Neural progenitor cell (in vitro differentiated cells): ENCODE measurements around the gene CLEC2A. TPM values are rescaled to one million over a fixed set of nuclear protein-coding genes. Genes with fewer than 3 reads are reported as not detected.

Source experiments
- DNase-seq: peaks from one replicate; pipeline ENCODE4 v3.0.0-alpha.2; 2016; ENCODE audit warnings: low spot score
- H2AFZ ChIP-seq: fragments of 200-600 bp; sonication (generic); replicated peaks from 2 replicates; pipeline ENCODE4 v1.6.1; 2016; ENCODE audit warnings: antibody characterized with exemption
- H3F3A ChIP-seq: fragments of 200-600 bp; sonication (generic); 2 replicates; pipeline ENCODE4 v1.6.1; 2016; ENCODE audit warnings: antibody characterized with exemption, low read depth
- H3K27ac ChIP-seq: fragments of 200-600 bp; sonication (generic); 2 replicates; pipeline ENCODE4 v1.5.1; 2016; ENCODE audit warnings: mild to moderate bottlenecking
- H3K27me3 ChIP-seq: fragments of 200-600 bp; sonication (generic); 2 replicates; pipeline ENCODE4 v1.6.1; 2016; ENCODE audit warnings: mild to moderate bottlenecking, moderate library complexity
- H3K36me3 ChIP-seq: fragments of 200-600 bp; sonication (generic); 2 replicates; pipeline ENCODE4 v1.5.1; 2016
- H3K4me1 ChIP-seq: fragments of 200-600 bp; sonication (generic); 2 replicates; pipeline ENCODE4 v1.6.1; 2016; ENCODE audit warnings: mixed run types
- H3K4me2 ChIP-seq: fragments of 200-600 bp; sonication (generic); 2 replicates; pipeline ENCODE4 v1.6.1; 2016
- H3K4me3 ChIP-seq: fragments of 200-600 bp; sonication (generic); 2 replicates; pipeline ENCODE4 v1.5.1; 2016
- H3K79me2 ChIP-seq: fragments of 200-600 bp; sonication (generic); 2 replicates; pipeline ENCODE4 v1.6.1; 2016; ENCODE audit warnings: low read depth
- H3K9ac ChIP-seq: fragments of 200-600 bp; sonication (generic); 2 replicates; pipeline ENCODE4 v1.6.1; 2016
- H3K9me3 ChIP-seq: fragments of 200-600 bp; sonication (generic); 2 replicates; pipeline ENCODE4 v1.5.1; 2016; ENCODE audit warnings: low read depth
- H4K20me1 ChIP-seq: fragments of 200-600 bp; sonication (generic); 2 replicates; pipeline ENCODE4 v1.6.1; 2016; ENCODE audit warnings: low read depth
- H3K27ac Mint-ChIP-seq: 3 replicates; pipeline ENCODE4 v1.8.0; 2021; ENCODE audit warnings: mixed read lengths
- H3K27me3 Mint-ChIP-seq: 2 replicates; pipeline ENCODE4 v1.8.0; 2022; ENCODE audit warnings: low read depth, mild to moderate bottlenecking, inconsistent platforms, moderate library complexity, mixed read lengths; ENCODE audit not compliant: insufficient read depth
- H3K36me3 Mint-ChIP-seq: 3 replicates; pipeline ENCODE4 v1.8.0; 2021; ENCODE audit warnings: mixed read lengths
- H3K4me1 Mint-ChIP-seq: 3 replicates; pipeline ENCODE4 v1.8.0; 2021; ENCODE audit warnings: mixed read lengths
- H3K4me3 Mint-ChIP-seq: 3 replicates; pipeline ENCODE4 v1.8.0; 2021; ENCODE audit warnings: mild to moderate bottlenecking, moderate library complexity, mixed read lengths
- H3K9me3 Mint-ChIP-seq: 3 replicates; pipeline ENCODE4 v1.8.0; 2020; ENCODE audit warnings: mixed read lengths
- EZH2 ChIP-seq: fragments of 200-600 bp; sonication (generic); IDR thresholded peaks from 2 replicates; pipeline ENCODE4 v1.6.1; 2017; ENCODE audit warnings: antibody characterized with exemption, mild to moderate bottlenecking, moderate library complexity
- EZH2phosphoT487 ChIP-seq: fragments of 200-600 bp; sonication (generic); IDR thresholded peaks from 2 replicates; pipeline ENCODE4 v1.6.1; 2017; ENCODE audit warnings: antibody characterized with exemption
- total RNA-seq: library from RNA; depleted of rRNA; stranded (reverse); fragments of >200 nt; gene quantifications from 2 replicates; pipeline ENCODE4 v1.2.3, GENCODE V29; 2015; ENCODE audit warnings: low replicate concordance
- TF ChIP-seq, protein P1 (sequence below): fragments of 200-600 bp; sonication (generic); IDR thresholded peaks from 2 replicates; pipeline ENCODE4 v1.5.1; 2017; ENCODE audit warnings: antibody characterized with exemption, mild to moderate bottlenecking

CLEC2A gene
- total RNA-seq, 1 donor from 2014 or later, result not detected

DNA sequence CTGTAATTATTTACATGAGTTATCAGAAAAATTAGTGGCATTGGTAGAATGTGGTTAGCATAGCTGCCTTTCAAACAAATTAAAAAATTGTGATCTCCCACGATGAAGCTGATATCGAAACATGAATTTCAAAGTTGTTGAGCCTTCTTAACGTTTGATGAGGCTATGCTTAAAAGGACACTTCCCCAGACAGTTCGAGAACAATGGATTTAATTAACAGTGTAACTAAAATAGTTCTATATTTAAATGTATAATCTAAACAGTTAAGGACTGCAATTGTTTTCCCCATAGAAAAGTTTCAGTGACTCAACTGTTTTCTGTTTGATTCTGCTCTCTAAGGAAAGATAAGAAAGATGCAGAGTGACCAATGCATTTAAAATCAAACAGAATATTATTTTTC, 64.6 kb downstream of the CLEC2A start:
- Histone ChIP-seq H3K27me3 (no peaks in the 10 kb centered on the region), H3K9ac (no peak overlapping the region), H3K27ac (no peak overlapping the region), H3K4me1 (peaks cover 29% of the 10 kb centered on the region), H2AFZ (no peak overlapping the region), H4K20me1 (no peaks in the 10 kb centered on the region), H3K36me3 (no peaks in the 10 kb centered on the region), H3K9me3 (no peaks in the 10 kb centered on the region), H3F3A (peaks cover 8% of the 10 kb centered on the region), H3K4me3 (no peak overlapping the region), H3K79me2 (no peaks in the 10 kb centered on the region), H3K4me2 (no peak overlapping the region)
- DNase-seq, result no peak
- TF ChIP-seq, protein P1, sequence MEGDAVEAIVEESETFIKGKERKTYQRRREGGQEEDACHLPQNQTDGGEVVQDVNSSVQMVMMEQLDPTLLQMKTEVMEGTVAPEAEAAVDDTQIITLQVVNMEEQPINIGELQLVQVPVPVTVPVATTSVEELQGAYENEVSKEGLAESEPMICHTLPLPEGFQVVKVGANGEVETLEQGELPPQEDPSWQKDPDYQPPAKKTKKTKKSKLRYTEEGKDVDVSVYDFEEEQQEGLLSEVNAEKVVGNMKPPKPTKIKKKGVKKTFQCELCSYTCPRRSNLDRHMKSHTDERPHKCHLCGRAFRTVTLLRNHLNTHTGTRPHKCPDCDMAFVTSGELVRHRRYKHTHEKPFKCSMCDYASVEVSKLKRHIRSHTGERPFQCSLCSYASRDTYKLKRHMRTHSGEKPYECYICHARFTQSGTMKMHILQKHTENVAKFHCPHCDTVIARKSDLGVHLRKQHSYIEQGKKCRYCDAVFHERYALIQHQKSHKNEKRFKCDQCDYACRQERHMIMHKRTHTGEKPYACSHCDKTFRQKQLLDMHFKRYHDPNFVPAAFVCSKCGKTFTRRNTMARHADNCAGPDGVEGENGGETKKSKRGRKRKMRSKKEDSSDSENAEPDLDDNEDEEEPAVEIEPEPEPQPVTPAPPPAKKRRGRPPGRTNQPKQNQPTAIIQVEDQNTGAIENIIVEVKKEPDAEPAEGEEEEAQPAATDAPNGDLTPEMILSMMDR, result no peak
- no peak for TF ChIP-seq EZH2
- no peak for TF ChIP-seq EZH2phosphoT487
- no peaks in the 10 kb centered on the region for H3K27me3 Mint-ChIP-seq
- H3K4me1 Mint-ChIP-seq, result peaks cover 10% of the 10 kb centered on the region
- no peaks in the 10 kb centered on the region for H3K9me3 Mint-ChIP-seq
- H3K36me3 Mint-ChIP-seq, result no peaks in the 10 kb centered on the region
- no peak overlapping the region for H3K27ac Mint-ChIP-seq
- H3K4me3 Mint-ChIP-seq, result no peak overlapping the region

DNA sequence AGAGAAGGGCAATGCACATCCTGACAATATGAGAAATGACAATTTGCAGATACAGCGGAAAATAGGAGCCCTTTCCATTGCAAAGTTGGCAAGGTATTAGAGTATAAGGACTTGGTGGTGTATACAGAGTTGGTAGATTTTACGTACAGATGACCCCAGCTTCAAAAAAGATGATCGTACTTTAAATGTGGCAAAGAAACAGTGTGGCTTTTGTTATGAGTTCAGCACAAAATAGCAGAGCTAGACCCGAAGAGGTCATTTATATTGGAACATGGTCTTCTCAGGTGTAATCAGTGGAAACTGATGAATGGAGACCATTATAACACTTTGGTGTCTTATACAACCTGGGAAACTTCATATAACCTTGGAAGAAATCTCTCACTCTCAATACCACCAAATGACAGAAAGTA, 65.3 kb downstream of the CLEC2A start:
- Histone ChIP-seq H3K79me2 (no peaks in the 10 kb centered on the region), H3K27me3 (no peaks in the 10 kb centered on the region), H3F3A (peaks cover under 1% of the 10 kb centered on the region), H3K27ac (no peak overlapping the region), H2AFZ (no peak overlapping the region), H4K20me1 (no peaks in the 10 kb centered on the region), H3K4me3 (no peak overlapping the region), H3K4me1 (peaks cover 22% of the 10 kb centered on the region), H3K36me3 (no peaks in the 10 kb centered on the region), H3K9ac (no peak overlapping the region), H3K9me3 (no peaks in the 10 kb centered on the region), H3K4me2 (no peak overlapping the region)
- Mint-ChIP-seq H3K4me3 (no peak overlapping the region), H3K36me3 (no peaks in the 10 kb centered on the region), H3K4me1 (peaks cover 10% of the 10 kb centered on the region), H3K27me3 (no peaks in the 10 kb centered on the region), H3K9me3 (no peaks in the 10 kb centered on the region), H3K27ac (no peak overlapping the region)
- no peak for TF ChIP-seq EZH2
- TF ChIP-seq EZH2phosphoT487, result no peak
- TF ChIP-seq, protein P1, result no peak
- no peak for DNase-seq

DNA sequence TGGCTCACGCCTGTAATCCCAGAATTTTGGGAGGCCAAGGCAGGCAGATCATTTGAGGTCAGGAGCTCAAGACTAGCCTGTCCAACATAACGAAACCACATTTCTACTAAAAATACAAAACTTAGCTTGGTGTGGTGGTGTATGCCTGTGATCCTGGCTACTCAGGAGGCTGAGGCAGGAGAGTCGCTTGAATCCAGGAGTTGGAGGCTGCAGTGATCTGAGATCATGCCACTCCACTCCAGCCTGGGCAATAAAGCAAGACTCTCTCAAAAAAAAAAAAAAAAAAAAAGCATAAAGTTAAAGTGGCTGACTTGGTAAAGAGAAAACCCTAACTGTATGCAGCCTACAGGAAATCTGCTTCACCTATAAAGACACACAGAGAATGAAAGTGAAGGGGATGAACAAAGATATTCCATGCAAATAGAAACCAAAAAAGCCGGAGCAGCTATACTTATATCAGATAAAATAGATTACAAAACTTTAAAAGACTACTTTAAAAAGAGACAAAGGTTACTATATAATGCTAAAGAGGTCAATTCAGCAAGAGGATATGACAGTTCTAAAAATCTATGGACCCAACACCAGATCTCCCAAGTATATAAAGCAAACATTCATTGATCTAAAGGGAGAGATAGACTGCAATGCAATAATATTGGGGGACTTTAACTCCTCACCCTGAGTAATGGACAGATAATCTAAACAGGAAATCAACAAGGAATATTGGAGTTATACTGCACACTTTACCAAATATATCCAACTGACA, 67.1 kb downstream of the CLEC2A start:
- Histone ChIP-seq H3K79me2 (no peaks in the 10 kb centered on the region), H3K27ac (no peak overlapping the region), H3K4me2 (no peak overlapping the region), H2AFZ (no peak overlapping the region), H4K20me1 (no peaks in the 10 kb centered on the region), H3F3A (no peaks in the 10 kb centered on the region), H3K4me1 (peaks cover 16% of the 10 kb centered on the region), H3K9me3 (no peaks in the 10 kb centered on the region), H3K4me3 (no peak overlapping the region), H3K27me3 (no peaks in the 10 kb centered on the region), H3K9ac (no peak overlapping the region), H3K36me3 (no peaks in the 10 kb centered on the region)
- no peaks in the 10 kb centered on the region for H3K36me3 Mint-ChIP-seq
- peaks cover 9% of the 10 kb centered on the region for H3K4me1 Mint-ChIP-seq
- no peaks in the 10 kb centered on the region for H3K9me3 Mint-ChIP-seq
- H3K4me3 Mint-ChIP-seq, result no peak overlapping the region
- H3K27ac Mint-ChIP-seq, result no peak overlapping the region
- no peaks in the 10 kb centered on the region for H3K27me3 Mint-ChIP-seq
- DNase-seq, result no peak
- TF ChIP-seq, protein P1, result no peak
- TF ChIP-seq EZH2, result no peak
- TF ChIP-seq EZH2phosphoT487, result no peak

Other genes with a start within 250 kb of the CLEC2A start
- not detected in 2 replicates for gene CLECL1, start 199.3 kb downstream of the CLEC2A start, total RNA-seq
- gene CD69, start 171.5 kb downstream of the CLEC2A start, total RNA-seq, result not detected in 2 replicates
- gene KLRF1, start 104.9 kb downstream of the CLEC2A start, total RNA-seq, result not detected in 2 replicates
- gene CLEC2B, start 63.0 kb downstream of the CLEC2A start, total RNA-seq, result 0.28 and 1.0 TPM in 2 replicates
- gene KLRF2, start 50.9 kb downstream of the CLEC2A start, total RNA-seq, result not detected in 2 replicates
- not detected in 2 replicates for gene CLEC12A, start 39.0 kb upstream of the CLEC2A start, total RNA-seq
- gene CLEC1B, start 66.8 kb upstream of the CLEC2A start, total RNA-seq, result not detected in 2 replicates
- not detected in 2 replicates for gene CLEC12B, start 78.3 kb upstream of the CLEC2A start, total RNA-seq
- not detected in 2 replicates for gene CLEC9A, start 98.3 kb upstream of the CLEC2A start, total RNA-seq
- gene CLEC1A, start 166.6 kb upstream of the CLEC2A start, total RNA-seq, result not detected in 2 replicates
- gene CLEC7A, start 197.8 kb upstream of the CLEC2A start, total RNA-seq, result not detected in 2 replicates
- not detected in 2 replicates for gene OLR1, start 239.8 kb upstream of the CLEC2A start, total RNA-seq
- gene TMEM52B, start 246.7 kb upstream of the CLEC2A start, total RNA-seq, result not detected in 2 replicates